ENCODE results near the gene INTS14.

INTS14 gene
- total RNA-seq, result 52.8 to 90.4 reads per million in 2 experiments

- DNase-seq (ENCODE audit: low read depth), result peak; percentile 87
Observed at GRCh38 chr15:65610871-65611718, at the start of gene INTS14. Gene INTS14 (minus strand): TSS chr15:65611131. CDS start chr15:65607380, 3,751 bp downstream.

DNA sequence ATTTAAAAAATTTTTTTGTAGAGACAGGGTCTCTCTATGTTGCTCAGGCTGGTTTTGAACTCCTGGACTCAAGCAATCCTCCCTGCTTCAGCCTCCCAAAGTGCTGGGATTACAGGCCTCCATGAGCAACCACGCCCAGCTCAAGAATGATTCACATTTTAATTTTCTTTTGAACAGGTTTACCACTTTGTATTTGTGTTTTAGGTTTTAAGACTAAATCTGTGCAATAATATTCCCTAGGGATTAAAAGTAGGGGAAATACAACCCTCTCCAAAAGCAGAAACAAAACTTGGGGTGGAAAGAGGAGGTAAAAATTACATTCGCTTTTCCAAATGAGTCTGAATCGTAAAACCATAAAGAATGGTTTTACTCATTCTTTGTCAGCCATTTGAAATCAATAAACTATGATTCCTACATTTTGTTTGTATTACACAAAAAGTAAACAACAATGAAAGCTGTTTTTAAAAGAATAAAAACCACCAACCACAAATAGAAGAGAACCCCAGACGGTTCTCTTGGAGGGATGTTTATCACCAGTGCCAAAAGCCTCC lies 48.6 kb upstream of the INTS14 start:
- no peak for DNase-seq (ENCODE audit: low read depth)

DNA sequence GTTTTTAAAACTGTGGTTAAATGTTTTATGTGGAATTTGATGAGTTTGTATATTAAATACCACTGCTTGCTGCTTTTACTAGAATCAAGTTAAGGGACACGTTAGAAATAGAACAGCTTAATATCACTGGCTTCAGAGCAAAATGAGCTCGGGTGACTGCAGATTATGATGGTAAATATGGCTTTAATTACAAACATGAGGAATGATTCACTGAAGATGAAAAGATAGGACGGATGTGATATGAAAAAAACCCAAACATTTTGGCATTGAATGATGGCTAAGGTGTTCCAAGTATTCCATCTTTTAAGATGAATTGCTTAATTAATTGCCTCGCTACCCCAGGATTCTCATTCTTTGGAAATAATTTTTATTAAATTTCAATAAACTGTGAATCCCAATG lies 44.5 kb upstream of the INTS14 start:
- no peak for DNase-seq (ENCODE audit: low read depth)

DNA sequence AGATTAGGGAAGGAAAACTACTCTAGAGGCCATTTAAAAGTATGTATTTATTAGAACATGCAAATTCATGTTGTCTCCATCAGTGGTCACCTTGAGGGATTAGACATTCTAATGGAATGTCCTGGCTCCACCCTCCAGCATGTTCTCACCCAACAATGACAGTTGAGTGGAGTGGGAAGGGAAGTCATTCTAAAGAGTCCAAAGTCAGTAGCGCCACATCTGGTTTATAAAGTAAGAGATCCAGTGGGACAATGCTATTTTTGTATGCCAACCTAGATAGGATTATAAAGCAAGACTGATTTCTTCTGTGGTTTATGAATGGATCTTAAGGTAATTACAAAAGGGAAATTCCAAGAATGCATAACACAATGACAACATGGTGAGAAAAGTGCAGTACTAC lies 44.1 kb upstream of the INTS14 start:
- DNase-seq (ENCODE audit: low read depth), result no peak

DNA sequence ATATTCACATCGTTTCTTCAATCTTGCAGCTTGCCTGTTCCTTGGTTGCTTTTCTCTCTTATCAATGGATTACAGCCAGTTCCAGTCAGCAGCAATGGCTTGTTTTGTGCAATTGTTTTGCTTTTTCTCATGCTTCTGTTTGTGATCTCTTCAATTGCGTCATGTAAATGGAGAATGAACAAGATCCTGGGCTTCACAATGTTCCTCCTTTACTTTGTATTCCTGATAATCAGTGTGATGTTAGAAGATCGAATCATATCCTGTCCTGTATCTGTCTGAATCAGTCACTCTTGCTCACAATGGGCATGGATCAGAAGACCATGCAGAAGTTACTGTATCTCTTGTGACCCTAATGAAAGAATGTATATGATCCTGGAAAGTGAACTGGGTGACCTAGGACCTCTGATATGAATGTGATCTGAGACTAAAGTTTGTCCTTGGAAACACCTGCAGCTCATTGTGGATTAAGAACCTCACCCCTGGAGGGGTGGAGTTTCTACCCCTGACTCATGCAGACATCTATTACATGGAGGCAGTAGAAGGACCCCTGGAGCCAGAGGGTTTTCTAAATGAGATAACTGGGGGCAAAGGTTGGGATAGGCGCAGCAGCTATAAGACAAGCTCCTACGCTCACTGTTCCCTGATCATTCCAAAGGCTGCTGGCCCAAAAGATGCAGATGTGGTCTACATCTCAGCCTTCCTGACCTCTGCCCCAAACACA lies 43.0 kb upstream of the INTS14 start:
- no peak for DNase-seq (ENCODE audit: low read depth)

GRCh38 chr15:65653341-65653740 lies 42.4 kb upstream of the INTS14 start:
- no peak for DNase-seq (ENCODE audit: low read depth)

DNA sequence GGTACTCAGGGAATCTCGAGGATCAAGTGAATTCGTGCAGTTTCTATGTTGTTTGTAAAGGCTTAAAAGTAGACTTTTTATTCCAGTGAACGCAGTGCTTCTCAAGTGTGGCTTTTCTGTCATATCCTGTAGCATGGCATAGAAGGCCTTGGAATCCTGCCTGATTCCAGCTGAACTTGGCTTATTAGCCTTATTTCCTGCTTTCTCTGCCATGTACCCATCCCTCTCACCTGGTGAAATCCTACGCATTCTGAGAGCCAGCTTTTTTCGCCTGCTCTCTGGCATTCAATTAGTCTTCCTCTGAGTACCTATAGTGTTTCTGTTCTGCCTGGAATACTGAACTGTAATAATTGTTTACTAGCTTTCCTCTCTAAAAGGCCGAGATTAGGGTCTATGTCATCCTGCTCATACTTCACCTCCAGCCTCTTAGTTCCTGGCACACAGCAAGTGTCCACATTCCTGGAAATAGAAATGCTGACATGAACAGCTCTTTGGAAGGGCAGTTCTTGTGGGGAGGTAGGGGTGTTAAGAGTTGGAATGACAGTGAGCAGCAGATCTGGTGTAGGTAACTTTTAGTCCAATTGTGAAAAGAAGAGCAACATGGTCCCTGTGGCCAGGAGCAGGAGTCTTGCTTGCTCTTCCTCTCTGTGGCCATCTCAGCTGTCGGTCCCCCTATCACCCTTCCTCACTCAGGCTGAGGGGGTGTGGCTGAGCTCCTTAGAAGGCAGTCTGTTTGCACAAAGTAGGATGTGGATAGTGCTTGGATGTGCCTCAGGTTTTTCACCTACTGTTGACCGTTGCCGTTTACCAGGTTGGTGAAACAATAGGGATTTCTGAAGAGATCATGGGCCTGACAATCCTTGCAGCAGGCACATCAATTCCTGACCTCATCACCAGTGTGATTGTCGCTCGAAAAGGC lies 41.2 kb upstream of the INTS14 start:
- DNase-seq (ENCODE audit: low read depth), result no peak

GRCh38 chr15:65651042-65651322 lies 40.1 kb upstream of the INTS14 start:
- no peak for DNase-seq (ENCODE audit: low read depth)

DNA sequence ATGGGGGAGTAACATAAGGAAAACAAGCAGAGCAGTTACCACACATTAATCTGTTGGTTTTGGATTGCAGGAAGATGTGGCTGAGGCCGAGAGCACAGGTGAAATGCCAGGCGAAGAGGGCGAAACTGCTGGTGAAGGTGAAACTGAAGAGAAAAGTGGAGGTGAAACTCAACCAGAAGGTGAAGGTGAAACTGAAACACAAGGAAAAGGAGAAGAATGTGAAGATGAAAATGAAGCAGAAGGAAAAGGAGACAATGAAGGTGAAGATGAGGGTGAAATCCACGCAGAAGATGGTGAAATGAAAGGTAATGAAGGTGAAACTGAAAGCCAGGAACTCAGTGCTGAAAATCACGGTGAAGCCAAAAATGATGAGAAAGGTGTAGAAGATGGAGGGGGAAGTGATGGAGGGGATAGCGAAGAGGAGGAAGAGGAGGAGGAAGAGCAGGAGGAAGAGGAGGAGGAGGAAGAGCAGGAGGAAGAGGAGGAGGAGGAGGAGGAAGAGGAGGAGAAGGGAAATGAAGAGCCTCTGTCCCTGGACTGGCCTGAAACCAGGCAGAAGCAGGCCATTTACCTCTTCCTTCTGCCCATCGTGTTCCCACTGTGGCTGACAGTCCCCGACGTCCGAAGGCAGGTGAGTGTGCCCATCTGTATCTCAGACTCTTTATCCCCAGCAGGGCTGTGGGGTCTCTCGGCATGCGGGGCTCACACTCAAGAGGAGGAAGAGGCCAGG lies 39.5 kb upstream of the INTS14 start:
- DNase-seq (ENCODE audit: low read depth), result no peak

GRCh38 chr15:65646486-65646885 lies 35.6 kb upstream of the INTS14 start:
- no peak for DNase-seq (ENCODE audit: low read depth)

DNA sequence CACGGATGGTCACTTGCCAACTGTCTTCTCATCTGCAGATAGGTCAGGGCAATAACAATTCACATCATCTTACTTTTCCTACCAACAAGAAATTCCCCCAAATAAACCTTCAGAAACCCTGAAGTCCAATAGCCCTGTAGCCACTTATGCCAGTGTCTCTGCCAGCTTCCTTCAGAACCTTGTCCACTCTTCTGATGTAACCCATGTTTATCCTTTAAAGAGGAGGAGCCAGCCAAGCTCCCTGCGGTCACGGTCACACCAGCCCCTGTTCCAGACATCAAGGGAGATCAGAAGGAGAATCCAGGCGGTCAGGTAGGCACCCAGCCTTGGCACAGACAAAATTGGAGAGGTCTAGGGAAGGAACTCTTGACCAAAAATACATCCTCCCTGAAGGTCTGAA lies 34.5 kb upstream of the INTS14 start:
- no peak for DNase-seq (ENCODE audit: low read depth)

DNA sequence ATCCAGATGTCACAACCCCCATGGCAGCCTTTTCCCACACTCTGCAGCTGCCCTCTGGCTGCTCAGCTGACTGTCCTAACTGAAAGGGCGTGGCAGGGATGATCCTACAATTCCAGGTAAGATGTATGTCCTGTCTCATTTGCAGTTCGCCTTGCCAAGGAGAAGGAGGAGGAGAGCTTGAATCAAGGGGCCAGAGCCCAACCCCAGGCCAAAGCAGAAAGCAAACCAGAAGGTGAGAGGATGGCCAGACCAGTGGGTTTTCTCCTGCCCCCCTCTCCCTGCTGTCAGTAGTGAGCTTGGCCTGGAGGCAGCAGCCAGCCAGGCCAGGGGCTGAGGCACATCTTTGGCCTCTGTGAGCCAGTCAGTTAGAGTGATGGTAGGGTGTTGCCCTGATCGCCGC lies 33.4 kb upstream of the INTS14 start:
- no peak for DNase-seq (ENCODE audit: low read depth)

- no peak for DNase-seq (ENCODE audit: low read depth)
Observed at GRCh38 chr15:65642594-65642993, 31.7 kb upstream of the INTS14 start.

DNA sequence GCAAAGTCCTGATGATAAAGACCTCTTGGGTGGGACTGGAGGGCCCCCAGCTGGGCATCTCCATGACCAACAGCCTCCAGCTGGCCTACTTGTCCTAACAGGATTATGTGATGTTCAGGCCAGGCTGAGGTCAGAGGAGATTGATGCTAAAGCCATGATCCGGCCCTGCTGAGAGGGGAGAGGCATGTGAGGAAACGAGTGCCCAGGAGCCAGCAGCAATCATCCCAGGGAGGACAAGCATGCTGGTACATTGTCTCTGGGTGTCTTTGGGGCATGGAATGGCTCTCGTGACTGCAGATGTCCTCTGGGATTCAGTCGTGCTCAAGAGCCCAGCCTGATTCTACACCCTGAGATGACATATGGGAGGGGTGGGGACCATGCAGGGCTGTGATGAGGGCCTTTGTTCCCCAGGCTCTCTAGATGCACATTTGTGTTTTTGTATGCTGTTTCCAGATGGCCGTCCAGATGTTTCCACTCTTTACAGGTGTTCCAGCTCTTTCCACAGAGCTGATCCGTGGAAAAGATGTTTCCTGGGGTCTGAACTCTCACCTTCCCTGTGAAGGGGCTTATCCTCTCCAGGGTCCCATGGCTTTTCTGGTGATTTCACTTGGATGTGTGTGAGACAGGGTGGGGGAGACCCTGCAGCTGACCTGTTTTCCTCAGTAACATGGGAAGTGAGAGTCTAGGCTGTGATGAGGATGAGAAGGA lies 31.0 kb upstream of the INTS14 start:
- no peak for DNase-seq (ENCODE audit: low read depth)

DNA sequence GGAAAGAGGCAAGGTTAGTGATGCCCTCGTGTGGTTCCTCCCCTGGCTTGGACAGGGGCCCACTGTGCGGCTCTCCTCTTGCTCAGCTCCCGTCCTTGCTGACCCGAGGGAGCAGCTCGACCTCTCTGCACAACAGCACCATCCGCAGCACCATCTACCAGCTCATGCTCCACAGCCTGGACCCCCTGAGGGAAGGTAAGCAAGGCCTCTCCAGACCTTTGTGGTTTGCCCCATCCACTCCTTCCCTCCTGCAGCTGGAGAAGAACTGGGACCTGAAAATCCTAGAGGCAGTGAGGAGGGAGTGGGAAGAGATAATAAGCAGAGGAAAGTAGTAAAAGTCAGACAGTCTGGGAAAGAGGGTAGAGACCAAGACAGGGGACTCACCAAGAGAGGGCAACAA lies 28.6 kb upstream of the INTS14 start:
- no peak for DNase-seq (ENCODE audit: low read depth)

- peak; percentile 18 for DNase-seq (ENCODE audit: low read depth)
Observed at GRCh38 chr15:65638681-65639089, 27.8 kb upstream of the INTS14 start.

DNA sequence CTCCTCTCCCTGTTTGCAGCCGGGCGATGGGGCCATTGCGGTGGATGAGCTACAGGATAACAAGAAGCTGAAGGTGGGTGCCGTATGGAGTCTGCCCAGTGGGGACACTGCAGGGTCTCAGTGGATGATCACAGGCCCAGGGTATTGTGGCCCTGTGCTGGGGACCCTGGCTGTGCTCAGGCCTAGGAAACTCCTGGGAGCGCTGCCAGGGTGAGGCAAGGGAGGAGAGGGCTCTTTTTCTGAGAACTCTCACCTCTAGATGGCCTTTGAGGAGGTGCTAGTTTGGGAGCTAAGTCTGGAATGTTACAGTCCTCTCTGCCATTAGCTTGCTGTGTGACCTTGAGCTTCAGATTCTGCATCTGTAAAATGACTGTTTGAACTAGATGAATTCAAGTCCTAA lies 27.2 kb upstream of the INTS14 start:
- no peak for DNase-seq (ENCODE audit: low read depth)

DNA sequence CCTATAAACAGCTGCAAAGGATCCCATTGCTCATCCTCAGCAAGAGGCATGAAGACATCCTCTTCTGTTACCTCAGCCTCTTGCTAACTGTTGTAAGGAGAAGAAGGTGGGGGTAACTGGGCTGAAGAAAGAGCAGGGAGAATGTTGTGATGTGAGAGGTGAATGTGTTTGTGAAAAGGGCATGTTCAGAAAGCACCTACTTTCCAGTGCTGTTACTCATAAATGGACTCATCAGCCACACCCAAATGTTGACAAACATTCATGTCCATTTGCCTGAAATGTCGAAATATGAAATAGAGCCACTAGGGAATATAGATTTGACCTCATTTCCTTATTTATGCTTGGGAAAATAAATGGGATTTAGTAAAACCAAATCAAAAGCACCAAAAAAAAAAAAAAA lies 23.4 kb upstream of the INTS14 start:
- DNase-seq (ENCODE audit: low read depth), result no peak

DNA sequence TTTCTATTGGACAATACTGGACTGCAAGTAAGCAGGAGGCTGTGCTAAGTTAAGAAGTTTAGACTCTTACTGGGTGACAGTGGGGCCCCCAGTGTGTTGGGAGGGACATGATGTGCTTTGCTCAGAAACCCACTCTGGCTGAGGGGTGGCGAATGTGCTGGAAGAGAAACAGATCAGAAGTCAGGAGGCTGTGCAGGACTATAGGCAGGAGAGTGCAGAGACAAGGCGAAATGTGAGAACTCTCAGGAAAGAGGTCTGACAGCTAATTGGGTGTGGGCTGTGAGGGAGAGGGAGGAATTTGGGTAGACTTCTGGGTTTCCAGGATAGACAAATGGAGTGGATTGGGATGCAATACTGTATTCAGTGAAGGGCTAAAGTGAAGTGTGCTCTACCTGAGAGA lies 22.8 kb upstream of the INTS14 start:
- no peak for DNase-seq (ENCODE audit: low read depth)

GRCh38 chr15:65632780-65633375 lies 21.9 kb upstream of the INTS14 start:
- DNase-seq (ENCODE audit: low read depth), result no peak

All from T follicular helper cell (primary cell).